H9 (cell line): ENCODE data around the gene RSU1. TPM values are rescaled to one million over a fixed set of nuclear protein-coding genes. Genes with fewer than 3 reads are reported as not detected.

Experiments used
- DNase-seq: peaks from one replicate; pipeline ENCODE4 v3.0.0-alpha.2; 2017
- H2AFZ ChIP-seq: one replicate; pipeline ENCODE4 v1.6.1; 2013; ENCODE audit warnings: mild to moderate bottlenecking, low read length, control low read depth, moderate library complexity
- H2AK5ac ChIP-seq: 2 replicates; pipeline ENCODE4 v1.6.1; 2013; ENCODE audit warnings: low read length, control low read depth, mixed read lengths; ENCODE audit not compliant: insufficient read length
- H2BK120ac ChIP-seq: one replicate; pipeline ENCODE4 v1.6.1; 2013; ENCODE audit warnings: low read depth, mild to moderate bottlenecking, low read length, control low read depth, inconsistent platforms; ENCODE audit not compliant: poor library complexity, severe bottlenecking
- H2BK12ac ChIP-seq: 2 replicates; pipeline ENCODE4 v1.6.1; 2013; ENCODE audit warnings: low read length, control low read depth, mixed read lengths, low read depth; ENCODE audit not compliant: insufficient read length
- H2BK15ac ChIP-seq: 2 replicates; pipeline ENCODE4 v1.6.1; 2013; ENCODE audit warnings: low read depth, low read length, control low read depth
- H2BK20ac ChIP-seq: one replicate; pipeline ENCODE4 v1.6.1; 2013; ENCODE audit warnings: low read depth, mild to moderate bottlenecking, low read length, control low read depth, inconsistent platforms; ENCODE audit not compliant: poor library complexity, severe bottlenecking
- H2BK5ac ChIP-seq: 2 replicates; pipeline ENCODE4 v1.6.1; 2013; ENCODE audit warnings: low read length, control low read depth, mixed read lengths; ENCODE audit not compliant: insufficient read length
- H3K14ac ChIP-seq: 2 replicates; pipeline ENCODE4 v1.6.1; 2013; ENCODE audit warnings: low read length, control low read depth; ENCODE audit not compliant: insufficient read depth
- H3K18ac ChIP-seq: 2 replicates; pipeline ENCODE4 v1.6.1; 2013; ENCODE audit warnings: low read depth, mild to moderate bottlenecking, mixed read lengths, low read length, control low read depth; ENCODE audit not compliant: insufficient read length
- H3K23ac ChIP-seq: 2 replicates; pipeline ENCODE4 v1.6.1; 2013; ENCODE audit warnings: low read length, control low read depth, mixed read lengths, low read depth; ENCODE audit not compliant: insufficient read length
- H3K23me2 ChIP-seq: 2 replicates; pipeline ENCODE4 v1.6.1; 2013; ENCODE audit warnings: low read depth, mild to moderate bottlenecking, mixed read lengths, low read length, control low read depth; ENCODE audit not compliant: insufficient read length, poor library complexity, severe bottlenecking
- H3K27ac ChIP-seq: 2 replicates; pipeline ENCODE4 v1.5.1; 2013; ENCODE audit warnings: low read length, control low read depth, mixed read lengths, low read depth; ENCODE audit not compliant: insufficient read length
- H3K27me3 ChIP-seq: 2 replicates; pipeline ENCODE4 v1.6.1; 2013; ENCODE audit warnings: low read length, control low read depth, inconsistent platforms; ENCODE audit not compliant: insufficient read depth
- H3K4ac ChIP-seq: 2 replicates; pipeline ENCODE4 v1.6.1; 2013; ENCODE audit warnings: low read depth, mild to moderate bottlenecking, control low read depth, inconsistent platforms, low read length, moderate library complexity
- H3K4me1 ChIP-seq: 2 replicates; pipeline ENCODE4 v1.6.1; 2013; ENCODE audit warnings: low read length, control low read depth, inconsistent platforms; ENCODE audit not compliant: insufficient read depth
- H3K4me2 ChIP-seq: 2 replicates; pipeline ENCODE4 v1.6.1; 2013; ENCODE audit warnings: low read length, control low read depth, mixed read lengths; ENCODE audit not compliant: insufficient read length, insufficient read depth
- H3K56ac ChIP-seq: 2 replicates; pipeline ENCODE4 v1.6.1; 2013; ENCODE audit warnings: low read depth, mild to moderate bottlenecking, mixed read lengths, low read length, control low read depth; ENCODE audit not compliant: insufficient read length
- H3K79me1 ChIP-seq: 2 replicates; pipeline ENCODE4 v1.6.1; 2013; ENCODE audit warnings: low read depth, mild to moderate bottlenecking, moderate library complexity, low read length, control low read depth, inconsistent platforms; ENCODE audit not compliant: insufficient read depth, poor library complexity, severe bottlenecking
- H3K79me2 ChIP-seq: 2 replicates; pipeline ENCODE4 v1.6.1; 2013; ENCODE audit warnings: low read length, control low read depth, inconsistent platforms; ENCODE audit not compliant: insufficient read depth
- H3K9ac ChIP-seq: 2 replicates; pipeline ENCODE4 v1.6.1; 2013; ENCODE audit warnings: low read length, control low read depth, mixed read lengths; ENCODE audit not compliant: insufficient read length; ENCODE audit errors: extremely low read depth
- H3K9me3 ChIP-seq: one replicate; pipeline ENCODE4 v1.6.1; 2013; ENCODE audit warnings: low read depth, low read length, inconsistent platforms; ENCODE audit not compliant: control insufficient read depth
- H3T11ph ChIP-seq: one replicate; pipeline ENCODE4 v1.6.1; 2013; ENCODE audit warnings: mild to moderate bottlenecking, low read length, control low read depth, inconsistent platforms
- H4K20me1 ChIP-seq: one replicate; pipeline ENCODE4 v1.6.1; 2013; ENCODE audit not compliant: control insufficient read depth, insufficient read length, insufficient read depth
- H4K5ac ChIP-seq: 2 replicates; pipeline ENCODE4 v1.6.1; 2013; ENCODE audit warnings: low read depth, mild to moderate bottlenecking, mixed read lengths, low read length, control low read depth; ENCODE audit not compliant: insufficient read length
- H4K8ac ChIP-seq: replicated peaks from 2 replicates; pipeline ENCODE4 v1.6.1; 2013; ENCODE audit warnings: low read length, control low read depth, mixed read lengths, low read depth; ENCODE audit not compliant: insufficient read length
- H4K91ac ChIP-seq: 2 replicates; pipeline ENCODE4 v1.6.1; 2013; ENCODE audit warnings: low read depth, mild to moderate bottlenecking, moderate library complexity, mixed read lengths, low read length, control low read depth; ENCODE audit not compliant: insufficient read length
- H3K27ac Mint-ChIP-seq, 3 experiments: 2 replicates in 2 of 3; 3 replicates in 1 of 3; pipeline ENCODE4 v1.8.0; 2020 to 2021; ENCODE audit warnings: mixed read lengths in 3 of 3, mild to moderate bottlenecking in 1 of 3, moderate library complexity in 1 of 3
- H3K27me3 Mint-ChIP-seq: 2 replicates; pipeline ENCODE4 v1.8.0; 2021; ENCODE audit warnings: low read depth, mild to moderate bottlenecking, moderate library complexity, mixed read lengths
- H3K36me3 Mint-ChIP-seq, 3 experiments: 2 replicates in 2 of 3; 3 replicates in 1 of 3; pipeline ENCODE4 v1.8.0; 2020 to 2021; ENCODE audit warnings: low read depth in 3 of 3, mixed read lengths in 3 of 3; ENCODE audit not compliant: insufficient read depth in 1 of 3
- H3K4me1 Mint-ChIP-seq, 2 experiments: 2 replicates each; pipeline ENCODE4 v1.8.0; 2020; ENCODE audit warnings: mixed read lengths in 2 of 2
- H3K4me3 Mint-ChIP-seq, 2 experiments: 2 replicates in 1 of 2; 3 replicates in 1 of 2; pipeline ENCODE4 v1.8.0; 2020 to 2021; ENCODE audit warnings: mild to moderate bottlenecking in 2 of 2, mixed read lengths in 2 of 2, moderate library complexity in 1 of 2
- H3K9me3 Mint-ChIP-seq, 2 experiments: 2 replicates in 1 of 2; 3 replicates in 1 of 2; pipeline ENCODE4 v1.8.0; 2020; ENCODE audit warnings: mild to moderate bottlenecking in 2 of 2, mixed read lengths in 2 of 2, moderate library complexity in 1 of 2
- CTCF ChIP-seq: fragments of 200-600 bp; sonication (generic); conservative IDR thresholded peaks from 3 replicates; pipeline ENCODE4 v1.8.0; 2021; ENCODE audit warnings: antibody characterized with exemption, mild to moderate bottlenecking
- WGBS: extraction: QIAGEN DNeasy Blood & Tissue Kit; methylation state at CpG from one replicate; pipeline ENCODE4 v1.1.7; 2013; ENCODE audit warnings: missing lambda C conversion rate, low lambda C conversion rate, mixed read lengths; ENCODE audit not compliant: insufficient read length; ENCODE audit errors: extremely low coverage; 5-methylcytosine and 5-hydroxymethylcytosine counted together
- total RNA-seq: library from RNA; stranded (reverse); gene quantifications from 2 replicates; pipeline ENCODE4 v1.2.1, GENCODE V29; 2021

The RSU1 gene
- total RNA-seq, 1 experiment from 2014 or later, result 59.4 TPM

- Mint-ChIP-seq H3K27me3 (no peaks in the 10 kb centered on the region), H3K36me3 (peaks cover 6 to 15% (median 7%) of the 10 kb centered on the region in 3 experiments; a peak in 6 of 7 replicates), H3K4me1 (no peaks in the 10 kb centered on the region), H3K27ac (no peak overlapping the region), H3K9me3 (peaks cover 0 to 5% of the 10 kb centered on the region in 2 experiments; a peak in 2 of 5 replicates), H3K4me3 (no peak overlapping the region)
- Histone ChIP-seq H3K23me2 (no peaks in the 10 kb centered on the region), H2BK15ac (no peak overlapping the region), H2AFZ (no peak overlapping the region), H3K9me3 (no peaks in the 10 kb centered on the region), H3K14ac (no peak overlapping the region), H3K18ac (no peak overlapping the region), H3K9ac (no peak overlapping the region), H3K79me1 (no peaks in the 10 kb centered on the region), H3K27ac (no peak overlapping the region), H3K4me1 (no peaks in the 10 kb centered on the region), H4K20me1 (no peaks in the 10 kb centered on the region), H2BK20ac (no peak overlapping the region), H2AK5ac (no peak overlapping the region), H4K91ac (no peak overlapping the region), H3K4ac (no peak overlapping the region), H3K27me3 (no peaks in the 10 kb centered on the region), H3K4me2 (no peak overlapping the region), H2BK120ac (no peak overlapping the region), H3T11ph (no peak overlapping the region), H2BK12ac (no peak overlapping the region), H3K23ac (no peak overlapping the region), H4K8ac (no peak overlapping the region), H2BK5ac (no peak overlapping the region), H4K5ac (no peak overlapping the region), H3K56ac (no peak overlapping the region), H3K79me2 (0 out of 2 replicates have a peak, but pooled peaks cover 2% of the 10 kb centered on the region)
- TF ChIP-seq CTCF, result no peak
- WGBS, result no CpG with 5 or more reads among the region's 3 CpGs
- DNase-seq, result no peak
Measured at GRCh38 chr10:16788778-16789177, 28.4 kb downstream of the RSU1 start.
